Measurements from ENCODE around the gene AADACL2.

AADACL2 gene

DNA sequence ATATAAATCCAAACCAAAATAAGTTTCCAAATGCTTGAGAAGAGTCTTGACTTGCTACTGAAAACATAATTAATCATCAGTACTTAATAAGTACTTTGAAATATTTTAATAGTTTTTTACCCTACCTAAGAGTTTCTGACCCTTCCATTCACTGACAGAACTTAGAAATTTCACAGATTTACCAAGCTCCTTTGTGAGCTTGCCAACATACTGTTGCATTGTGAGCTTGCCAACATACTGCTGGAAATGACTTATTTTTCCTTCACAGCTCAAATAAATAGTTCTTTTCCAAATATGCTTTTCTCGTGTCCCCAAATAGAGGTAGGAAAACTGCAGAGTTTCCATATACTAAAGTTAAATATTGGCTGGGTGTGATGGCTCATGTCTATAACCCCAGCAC lies 70.5 kb downstream of the AADACL2 start:
- DNase-seq (ENCODE audit: low spot score) = no peak

DNA sequence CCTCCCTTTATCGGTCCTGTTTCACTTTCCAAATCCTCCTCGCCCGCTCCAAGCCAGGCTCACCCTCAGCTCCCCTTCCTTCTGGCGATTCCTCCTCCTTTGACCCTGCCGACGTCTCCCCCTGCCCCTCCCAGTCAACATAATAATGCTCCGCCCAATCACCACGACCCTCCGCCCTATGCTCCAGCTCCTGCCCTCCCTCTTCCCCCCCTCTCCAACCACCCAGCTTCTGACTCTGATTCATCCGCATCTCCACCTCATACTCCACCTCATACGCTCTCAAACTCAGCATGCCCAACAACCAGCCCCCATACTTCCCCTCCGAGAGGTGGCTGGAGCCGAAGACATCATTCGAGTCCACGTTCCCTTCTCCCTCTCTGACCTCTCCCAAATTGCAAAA lies 73.1 kb downstream of the AADACL2 start:
- DNase-seq (ENCODE audit: low spot score) = no peak
